DMS153 (cell line): ENCODE data around the gene FBXL17.

Source experiments
- DNase-seq: peaks from one replicate; lab custom pipeline; 2025; lab: John Stamatoyannopoulos, UW

Gene FBXL17

GRCh38 chr5:107813559-107813958, 568.3 kb downstream of the FBXL17 start:
- no peak for DNase-seq

DNA sequence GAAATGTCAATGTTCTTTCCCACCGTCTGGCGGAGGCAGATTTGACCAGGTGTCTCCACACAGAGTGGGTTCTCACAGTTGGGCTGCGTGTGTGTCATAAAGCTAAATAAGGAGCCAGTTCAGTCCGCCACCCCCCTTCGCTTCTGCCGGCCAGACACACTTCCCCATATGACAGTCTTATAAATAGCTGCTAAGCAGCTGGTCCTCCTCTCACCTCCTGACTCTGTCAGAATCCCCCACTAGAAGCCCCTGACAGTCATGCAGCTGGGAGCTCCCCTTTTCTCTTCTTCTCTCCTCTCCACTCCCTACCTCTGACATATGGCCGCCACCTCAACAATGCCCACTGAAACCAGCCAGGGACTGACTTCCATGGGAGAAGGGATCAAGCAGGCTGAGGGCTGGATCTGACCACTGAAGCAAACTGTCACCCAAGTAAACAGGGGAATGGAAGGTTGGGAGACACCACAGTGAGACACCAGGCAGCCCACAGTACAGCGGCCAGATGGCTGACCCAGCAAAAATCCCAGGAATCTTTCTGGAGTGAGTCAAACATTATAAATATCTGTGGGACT, 569.2 kb downstream of the FBXL17 start:
- no peak for DNase-seq

DNA sequence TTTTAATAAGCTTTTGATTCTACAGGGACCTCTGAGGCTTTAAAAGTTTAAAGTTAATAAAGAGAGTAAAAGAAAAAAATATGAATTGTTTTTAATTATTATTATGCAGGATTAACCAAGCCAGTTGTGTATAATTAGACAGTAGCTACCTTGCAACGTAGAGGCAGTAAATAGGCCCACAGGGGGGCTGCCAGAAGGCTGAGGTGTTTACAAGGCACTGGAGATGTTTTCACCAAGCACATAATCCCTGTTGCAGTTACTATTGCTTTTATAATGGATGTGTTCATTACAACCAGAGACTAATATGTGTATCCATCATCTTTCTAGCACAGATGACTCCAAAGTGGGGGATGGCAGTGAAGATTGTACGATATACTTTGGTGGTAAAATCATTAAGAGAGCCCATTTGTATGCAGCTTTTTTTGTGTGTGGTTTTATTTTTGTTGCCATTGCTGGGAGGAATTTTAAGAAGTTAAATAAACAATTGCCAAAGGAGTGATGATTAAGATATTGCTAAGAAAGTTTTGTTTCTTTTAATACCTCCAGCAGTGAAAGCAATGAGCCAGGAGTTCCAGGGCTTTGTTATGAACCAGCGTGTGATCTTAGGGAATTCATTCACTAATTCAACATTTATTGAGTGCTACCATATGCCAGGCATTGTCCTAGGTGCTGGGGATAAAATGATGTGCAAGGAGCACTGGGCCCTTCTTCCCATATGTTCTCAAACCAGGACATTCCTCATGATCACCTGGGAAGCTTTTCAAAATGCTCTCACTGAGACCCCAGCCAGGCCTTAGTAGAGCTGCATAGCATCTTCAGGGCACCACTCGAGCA, 572.5 kb downstream of the FBXL17 start:
- DNase-seq, result no peak
